Measurements from ENCODE around the gene ACOT8.

DNA sequence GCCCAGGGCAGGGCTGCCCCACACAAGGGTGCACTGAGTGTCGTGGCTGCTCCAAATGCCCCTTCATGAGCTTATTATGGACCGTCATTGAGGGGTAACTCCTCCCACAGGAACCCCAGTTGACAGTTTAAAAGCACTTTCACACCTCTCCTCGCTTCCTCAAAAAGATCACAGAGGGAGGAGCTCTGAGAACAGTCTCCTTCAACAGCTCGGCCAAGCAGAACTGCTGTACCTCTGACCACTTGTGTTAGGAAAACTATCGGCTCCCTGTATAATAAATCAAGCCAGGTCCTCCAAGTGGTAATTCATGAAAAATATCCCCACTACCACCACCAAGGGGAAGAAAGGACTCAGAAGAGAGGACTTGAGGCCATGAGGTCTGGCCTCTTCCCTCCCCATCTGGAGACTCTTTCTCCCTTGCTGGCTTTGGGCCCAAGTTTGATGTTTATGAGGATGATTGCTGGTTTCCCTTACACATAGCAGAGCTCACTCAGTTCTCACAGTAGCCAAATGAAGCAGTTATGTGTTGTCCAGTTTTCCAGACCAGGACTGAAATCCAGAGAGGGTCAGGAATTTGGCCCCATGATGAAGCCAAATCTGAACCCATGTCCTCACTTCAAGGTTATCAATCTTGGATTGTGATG is 14.9 kb downstream of the ACOT8 start:
- no peak for TF ChIP-seq POLR2A (IDR thresholded peaks at IDR 0.05)
- TF ChIP-seq, protein P1, sequence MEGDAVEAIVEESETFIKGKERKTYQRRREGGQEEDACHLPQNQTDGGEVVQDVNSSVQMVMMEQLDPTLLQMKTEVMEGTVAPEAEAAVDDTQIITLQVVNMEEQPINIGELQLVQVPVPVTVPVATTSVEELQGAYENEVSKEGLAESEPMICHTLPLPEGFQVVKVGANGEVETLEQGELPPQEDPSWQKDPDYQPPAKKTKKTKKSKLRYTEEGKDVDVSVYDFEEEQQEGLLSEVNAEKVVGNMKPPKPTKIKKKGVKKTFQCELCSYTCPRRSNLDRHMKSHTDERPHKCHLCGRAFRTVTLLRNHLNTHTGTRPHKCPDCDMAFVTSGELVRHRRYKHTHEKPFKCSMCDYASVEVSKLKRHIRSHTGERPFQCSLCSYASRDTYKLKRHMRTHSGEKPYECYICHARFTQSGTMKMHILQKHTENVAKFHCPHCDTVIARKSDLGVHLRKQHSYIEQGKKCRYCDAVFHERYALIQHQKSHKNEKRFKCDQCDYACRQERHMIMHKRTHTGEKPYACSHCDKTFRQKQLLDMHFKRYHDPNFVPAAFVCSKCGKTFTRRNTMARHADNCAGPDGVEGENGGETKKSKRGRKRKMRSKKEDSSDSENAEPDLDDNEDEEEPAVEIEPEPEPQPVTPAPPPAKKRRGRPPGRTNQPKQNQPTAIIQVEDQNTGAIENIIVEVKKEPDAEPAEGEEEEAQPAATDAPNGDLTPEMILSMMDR (IDR thresholded peaks at IDR 0.05): no peak
